Gastroesophageal sphincter (tissue), 2 donors: ENCODE data around the gene IL15.

ENCODE experiments used
- POLR2A ChIP-seq, 2 donors: fragments of 450-650 bp; IDR thresholded peaks; one replicate each; pipeline ENCODE4 v1.6.1; 2017; ENCODE audit warnings: antibody characterized with exemption in 2 of 2, mild to moderate bottlenecking in 2 of 2, moderate library complexity in 1 of 2
- POLR2AphosphoS5 ChIP-seq: sonication (generic); formaldehyde crosslinking; IDR thresholded peaks from one replicate; pipeline ENCODE4 v1.6.1; 2017; ENCODE audit warnings: antibody characterized with exemption

- no peak for TF ChIP-seq POLR2AphosphoS5
- TF ChIP-seq POLR2A (IDR thresholded peaks at IDR 0.05), result no peak
These were observed 11.6 kb downstream of the IL15 start for GRCh38 chr4:141647966-141648365.
